HepG2 (cell line): ENCODE results near the gene PLA2G12B. TPM values are rescaled to one million over a fixed set of nuclear protein-coding genes. Genes with fewer than 3 reads are reported as not detected.

Experiments used
- HDAC2 ChIP-seq: sonication (generic); formaldehyde crosslinking; IDR thresholded peaks from 2 replicates; pipeline ENCODE4 v1.4.0; 2020; ENCODE audit warnings: missing genetic modification reagents
- MAFK ChIP-seq, 2 experiments: IDR thresholded peaks in 1 of 2; conservative IDR thresholded peaks in 1 of 2; 2 replicates each; pipeline ENCODE4 v1.6.1; 2011; ENCODE audit warnings: improper control_type of control experiment in 2 of 2, low read length in 2 of 2
- NCOA5 ChIP-seq: sonication (generic); formaldehyde crosslinking; IDR thresholded peaks from 2 replicates; pipeline ENCODE4 v1.4.0; 2020; ENCODE audit warnings: missing genetic modification reagents
- NPAS2 ChIP-seq: sonication (generic); formaldehyde crosslinking; IDR thresholded peaks from 2 replicates; pipeline ENCODE4 v1.8.0; 2022; ENCODE audit warnings: mild to moderate bottlenecking, missing genetic modification reagents, borderline replicate concordance
- RBAK ChIP-seq: sonication (generic); formaldehyde crosslinking; IDR thresholded peaks from 2 replicates; pipeline ENCODE4 v1.5.1; 2020; ENCODE audit warnings: mild to moderate bottlenecking, missing genetic modification reagents
- SMARCC2 ChIP-seq: fragments of 450-650 bp; IDR thresholded peaks from 2 replicates; pipeline ENCODE4 v1.6.1; 2017; ENCODE audit warnings: antibody characterized with exemption, mild to moderate bottlenecking
- SP1 ChIP-seq, 2 experiments: fragments of 450-650 bp in 1 of 2; sonication (generic) in 1 of 2; formaldehyde crosslinking in 1 of 2; IDR thresholded peaks; 2 replicates each; pipeline versions ENCODE4 v1.4.0 to v1.6.1; 2016 to 2020; ENCODE audit warnings: missing genetic modification reagents in 1 of 2
- TBL1XR1 ChIP-seq: fragments of 150-350 bp; IDR thresholded peaks from 2 replicates; pipeline ENCODE4 v1.6.1; 2014; ENCODE audit warnings: borderline replicate concordance, low read length; ENCODE audit not compliant: partially characterized antibody
- TEAD3 ChIP-seq: optimal IDR thresholded peaks from 2 replicates; pipeline ENCODE3; 2016; ENCODE audit warnings: borderline replicate concordance
- ZNF432 ChIP-seq: sonication (generic); formaldehyde crosslinking; IDR thresholded peaks from 2 replicates; pipeline ENCODE4 v1.5.0; 2020; ENCODE audit warnings: missing genetic modification reagents, mild to moderate bottlenecking, borderline replicate concordance
- polyA plus RNA-seq, 8 experiments: library from polyadenylated mRNA; depleted of rRNA in 3 of 8; stranded (reverse) in 7 of 8; unstranded in 1 of 8; fragments of >200 nt; fragmentation: Illumina TruSeq in 4 of 8; extraction: Trizol in 4 of 8; gene quantifications; 2 replicates each; pipeline versions ENCODE4 v1.2.1 to v1.2.3, GENCODE V29; 2011 to 2016; ENCODE audit warnings: low read depth in 4 of 8, missing spikeins in 1 of 8, mixed read lengths in 1 of 8; ENCODE audit not compliant: insufficient read depth in 1 of 8
- total RNA-seq, 5 experiments: library from RNA; depleted of rRNA; stranded (reverse); fragments of >200 nt; fragmentation: Illumina TruSeq; extraction: Trizol; gene quantifications; 2 replicates each; pipeline ENCODE4 v1.2.3, GENCODE V29; 2016; ENCODE audit warnings: low read depth in 1 of 5
- TF ChIP-seq, protein P1 (sequence below), 2 experiments: sonication (generic) in 1 of 2; formaldehyde crosslinking in 1 of 2; IDR thresholded peaks; 2 replicates each; pipeline versions ENCODE4 v1.4.0 to v1.6.1; 2016 to 2020; ENCODE audit warnings: borderline replicate concordance in 1 of 2, low read depth in 1 of 2, mild to moderate bottlenecking in 1 of 2, missing genetic modification reagents in 1 of 2
- TF ChIP-seq, protein P2 (sequence below): sonication (generic); formaldehyde crosslinking; IDR thresholded peaks from 2 replicates; pipeline ENCODE4 v1.4.0; 2020; ENCODE audit warnings: missing genetic modification reagents, borderline replicate concordance
- TF ChIP-seq, protein P3 (sequence below): IDR thresholded peaks from 2 replicates; pipeline ENCODE4 v1.6.1; 2012; ENCODE audit warnings: low read depth, low read length, improper control_type of control experiment

The PLA2G12B gene
- total and polyA plus RNA-seq, 2 of the 13 experiments (the other 11 are each of a cell fraction or from before 2014, with no cell fraction given) = 7.7 to 38.0 TPM

DNA sequence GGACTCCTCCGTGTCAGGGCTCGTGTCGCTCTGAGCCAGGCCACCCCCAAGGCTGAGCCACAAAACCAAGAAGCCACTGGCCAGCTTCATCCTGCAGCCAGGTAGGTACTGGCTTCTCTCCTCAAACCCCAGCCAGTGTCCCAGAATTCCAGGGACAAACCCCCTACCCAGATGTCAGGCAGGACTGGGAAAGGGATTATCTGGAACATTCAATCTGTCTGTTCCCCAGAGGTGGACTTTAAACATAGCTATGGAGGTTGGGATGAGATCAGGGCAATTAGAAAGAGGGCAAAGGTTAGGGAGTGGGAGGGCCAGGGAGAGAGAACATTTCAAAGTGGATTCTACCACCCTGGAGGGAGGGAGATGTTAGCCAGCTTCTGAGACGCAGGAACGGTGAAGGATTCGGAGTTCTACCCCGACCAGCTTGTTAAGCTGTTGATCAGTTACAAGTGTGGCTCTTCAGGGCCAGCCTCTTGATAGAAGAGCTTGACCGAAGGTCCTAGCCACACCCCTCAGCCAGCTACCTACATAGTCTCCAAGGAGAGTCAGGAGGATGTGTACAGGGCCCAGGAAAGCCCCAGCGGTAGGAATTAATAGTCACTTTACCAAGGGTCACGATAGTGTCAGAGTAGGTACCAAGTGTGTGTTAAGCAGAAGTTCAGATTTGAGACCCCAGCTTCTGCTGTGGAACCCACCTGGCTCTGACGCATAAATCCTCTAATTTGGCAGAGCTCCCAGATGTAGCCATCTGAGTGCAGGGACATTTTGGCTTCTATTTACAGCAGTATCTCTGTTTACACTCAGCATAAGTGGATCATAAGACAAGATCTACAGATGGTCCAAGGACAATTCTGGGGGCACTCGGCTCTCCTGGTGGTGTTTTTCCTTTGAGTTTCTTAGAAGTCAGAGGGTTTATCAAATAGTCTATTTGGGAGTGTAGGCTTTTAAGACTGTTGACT, at the start of gene PLA2G12B (continued):
- TF ChIP-seq, protein P1, sequence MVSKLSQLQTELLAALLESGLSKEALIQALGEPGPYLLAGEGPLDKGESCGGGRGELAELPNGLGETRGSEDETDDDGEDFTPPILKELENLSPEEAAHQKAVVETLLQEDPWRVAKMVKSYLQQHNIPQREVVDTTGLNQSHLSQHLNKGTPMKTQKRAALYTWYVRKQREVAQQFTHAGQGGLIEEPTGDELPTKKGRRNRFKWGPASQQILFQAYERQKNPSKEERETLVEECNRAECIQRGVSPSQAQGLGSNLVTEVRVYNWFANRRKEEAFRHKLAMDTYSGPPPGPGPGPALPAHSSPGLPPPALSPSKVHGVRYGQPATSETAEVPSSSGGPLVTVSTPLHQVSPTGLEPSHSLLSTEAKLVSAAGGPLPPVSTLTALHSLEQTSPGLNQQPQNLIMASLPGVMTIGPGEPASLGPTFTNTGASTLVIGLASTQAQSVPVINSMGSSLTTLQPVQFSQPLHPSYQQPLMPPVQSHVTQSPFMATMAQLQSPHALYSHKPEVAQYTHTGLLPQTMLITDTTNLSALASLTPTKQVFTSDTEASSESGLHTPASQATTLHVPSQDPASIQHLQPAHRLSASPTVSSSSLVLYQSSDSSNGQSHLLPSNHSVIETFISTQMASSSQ (IDR thresholded peaks at IDR 0.05; ENCODE audit: low read depth) = no peak
- TF ChIP-seq, protein P1 (CRISPR knock-in tag; IDR thresholded peaks at IDR 0.05; ENCODE audit: borderline replicate concordance) = no peak
- TF ChIP-seq TBL1XR1 (no peak), SMARCC2 (no peak), NCOA5 (no peak), TEAD3 (CRISPR knock-in tag) (peak; percentile 71), SP1 (IDR thresholded peaks at IDR 0.05) (no peak), SP1 (CRISPR knock-in tag; IDR thresholded peaks at IDR 0.05) (no peak), HDAC2 (no peak; the same call in 1 of the 2 replicates), ZNF432 (CRISPR knock-in tag) (no peak), RBAK (CRISPR knock-in tag) (no peak), MAFK (conservative IDR thresholded peaks at IDR 0.05 in 1 of 2, IDR thresholded peaks at IDR 0.05 in 1 of 2; ENCODE audit: low read length in 2 of 2) (no peak), NPAS2 (CRISPR knock-in tag) (no peak)
- TF ChIP-seq, protein P2, sequence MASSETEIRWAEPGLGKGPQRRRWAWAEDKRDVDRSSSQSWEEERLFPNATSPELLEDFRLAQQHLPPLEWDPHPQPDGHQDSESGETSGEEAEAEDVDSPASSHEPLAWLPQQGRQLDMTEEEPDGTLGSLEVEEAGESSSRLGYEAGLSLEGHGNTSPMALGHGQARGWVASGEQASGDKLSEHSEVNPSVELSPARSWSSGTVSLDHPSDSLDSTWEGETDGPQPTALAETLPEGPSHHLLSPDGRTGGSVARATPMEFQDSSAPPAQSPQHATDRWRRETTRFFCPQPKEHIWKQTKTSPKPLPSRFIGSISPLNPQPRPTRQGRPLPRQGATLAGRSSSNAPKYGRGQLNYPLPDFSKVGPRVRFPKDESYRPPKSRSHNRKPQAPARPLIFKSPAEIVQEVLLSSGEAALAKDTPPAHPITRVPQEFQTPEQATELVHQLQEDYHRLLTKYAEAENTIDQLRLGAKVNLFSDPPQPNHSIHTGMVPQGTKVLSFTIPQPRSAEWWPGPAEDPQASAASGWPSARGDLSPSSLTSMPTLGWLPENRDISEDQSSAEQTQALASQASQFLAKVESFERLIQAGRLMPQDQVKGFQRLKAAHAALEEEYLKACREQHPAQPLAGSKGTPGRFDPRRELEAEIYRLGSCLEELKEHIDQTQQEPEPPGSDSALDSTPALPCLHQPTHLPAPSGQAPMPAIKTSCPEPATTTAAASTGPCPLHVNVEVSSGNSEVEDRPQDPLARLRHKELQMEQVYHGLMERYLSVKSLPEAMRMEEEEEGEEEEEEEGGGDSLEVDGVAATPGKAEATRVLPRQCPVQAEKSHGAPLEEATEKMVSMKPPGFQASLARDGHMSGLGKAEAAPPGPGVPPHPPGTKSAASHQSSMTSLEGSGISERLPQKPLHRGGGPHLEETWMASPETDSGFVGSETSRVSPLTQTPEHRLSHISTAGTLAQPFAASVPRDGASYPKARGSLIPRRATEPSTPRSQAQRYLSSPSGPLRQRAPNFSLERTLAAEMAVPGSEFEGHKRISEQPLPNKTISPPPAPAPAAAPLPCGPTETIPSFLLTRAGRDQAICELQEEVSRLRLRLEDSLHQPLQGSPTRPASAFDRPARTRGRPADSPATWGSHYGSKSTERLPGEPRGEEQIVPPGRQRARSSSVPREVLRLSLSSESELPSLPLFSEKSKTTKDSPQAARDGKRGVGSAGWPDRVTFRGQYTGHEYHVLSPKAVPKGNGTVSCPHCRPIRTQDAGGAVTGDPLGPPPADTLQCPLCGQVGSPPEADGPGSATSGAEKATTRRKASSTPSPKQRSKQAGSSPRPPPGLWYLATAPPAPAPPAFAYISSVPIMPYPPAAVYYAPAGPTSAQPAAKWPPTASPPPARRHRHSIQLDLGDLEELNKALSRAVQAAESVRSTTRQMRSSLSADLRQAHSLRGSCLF (CRISPR knock-in tag) = no peak
- TF ChIP-seq, protein P3, sequence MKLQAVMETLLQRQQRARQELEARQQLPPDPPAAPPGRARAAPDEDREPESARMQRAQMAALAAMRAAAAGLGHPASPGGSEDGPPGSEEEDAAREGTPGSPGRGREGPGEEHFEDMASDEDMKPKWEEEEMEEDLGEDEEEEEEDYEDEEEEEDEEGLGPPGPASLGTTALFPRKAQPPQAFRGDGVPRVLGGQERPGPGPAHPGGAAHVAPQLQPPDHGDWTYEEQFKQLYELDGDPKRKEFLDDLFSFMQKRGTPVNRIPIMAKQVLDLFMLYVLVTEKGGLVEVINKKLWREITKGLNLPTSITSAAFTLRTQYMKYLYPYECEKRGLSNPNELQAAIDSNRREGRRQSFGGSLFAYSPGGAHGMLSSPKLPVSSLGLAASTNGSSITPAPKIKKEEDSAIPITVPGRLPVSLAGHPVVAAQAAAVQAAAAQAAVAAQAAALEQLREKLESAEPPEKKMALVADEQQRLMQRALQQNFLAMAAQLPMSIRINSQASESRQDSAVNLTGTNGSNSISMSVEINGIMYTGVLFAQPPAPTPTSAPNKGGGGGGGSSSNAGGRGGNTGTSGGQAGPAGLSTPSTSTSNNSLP = no peak
